ENCODE results near the gene OVOL3. TPM values are rescaled to one million over a fixed set of nuclear protein-coding genes. Genes with fewer than 3 reads are reported as not detected.
"Not testable (repeated sequence)": the region's sequence is repeated elsewhere in the genome, so short reads cannot be mapped to it uniquely, and the experiment has no call there.

OVOL3 gene
- total RNA-seq, 1 donor from 2014 or later, result not detected

- DNase-seq (ENCODE audit: low read depth) (no peak), FAIRE-seq (no peak)
- TF ChIP-seq, protein P1, sequence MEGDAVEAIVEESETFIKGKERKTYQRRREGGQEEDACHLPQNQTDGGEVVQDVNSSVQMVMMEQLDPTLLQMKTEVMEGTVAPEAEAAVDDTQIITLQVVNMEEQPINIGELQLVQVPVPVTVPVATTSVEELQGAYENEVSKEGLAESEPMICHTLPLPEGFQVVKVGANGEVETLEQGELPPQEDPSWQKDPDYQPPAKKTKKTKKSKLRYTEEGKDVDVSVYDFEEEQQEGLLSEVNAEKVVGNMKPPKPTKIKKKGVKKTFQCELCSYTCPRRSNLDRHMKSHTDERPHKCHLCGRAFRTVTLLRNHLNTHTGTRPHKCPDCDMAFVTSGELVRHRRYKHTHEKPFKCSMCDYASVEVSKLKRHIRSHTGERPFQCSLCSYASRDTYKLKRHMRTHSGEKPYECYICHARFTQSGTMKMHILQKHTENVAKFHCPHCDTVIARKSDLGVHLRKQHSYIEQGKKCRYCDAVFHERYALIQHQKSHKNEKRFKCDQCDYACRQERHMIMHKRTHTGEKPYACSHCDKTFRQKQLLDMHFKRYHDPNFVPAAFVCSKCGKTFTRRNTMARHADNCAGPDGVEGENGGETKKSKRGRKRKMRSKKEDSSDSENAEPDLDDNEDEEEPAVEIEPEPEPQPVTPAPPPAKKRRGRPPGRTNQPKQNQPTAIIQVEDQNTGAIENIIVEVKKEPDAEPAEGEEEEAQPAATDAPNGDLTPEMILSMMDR (IDR thresholded peaks at IDR 0.05; ENCODE audit: insufficient read depth, low read length, severe bottlenecking), result no peak
- no peaks in the 10 kb centered on the region for H3K27me3 ChIP-seq (ENCODE audit: control insufficient read depth, insufficient read depth, low read length)
- H3K4me3 ChIP-seq (ENCODE audit: low read depth, low read length), result no peak overlapping the region
- peaks cover 20% of the 10 kb centered on the region for H3K36me3 ChIP-seq (ENCODE audit: control insufficient read depth, insufficient read depth, low read length)
Observed at GRCh38 chr19:36121486-36122124, 10.7 kb downstream of the OVOL3 start.

- DNase-seq (ENCODE audit: low read depth) (no peak), FAIRE-seq (no peak)
- TF ChIP-seq, protein P1 (IDR thresholded peaks at IDR 0.05; ENCODE audit: insufficient read depth, low read length, severe bottlenecking), result no peak
- Histone ChIP-seq H3K27me3 (ENCODE audit: control insufficient read depth, insufficient read depth, low read length) (no peaks in the 10 kb centered on the region), H3K4me3 (ENCODE audit: low read depth, low read length) (no peak overlapping the region), H3K36me3 (ENCODE audit: control insufficient read depth, insufficient read depth, low read length) (peaks cover 11% of the 10 kb centered on the region)
Observed at GRCh38 chr19:36125557-36125956, 14.6 kb downstream of the OVOL3 start.

- TF ChIP-seq, protein P1 (IDR thresholded peaks at IDR 0.05; ENCODE audit: insufficient read depth, low read length, severe bottlenecking), result no peak
- peak overlapping the region; percentile 35 for H3K4me3 ChIP-seq (ENCODE audit: low read depth, low read length)
- no peak for FAIRE-seq
Observed at GRCh38 chr19:36128392-36128736, 17.4 kb downstream of the OVOL3 start.

DNA sequence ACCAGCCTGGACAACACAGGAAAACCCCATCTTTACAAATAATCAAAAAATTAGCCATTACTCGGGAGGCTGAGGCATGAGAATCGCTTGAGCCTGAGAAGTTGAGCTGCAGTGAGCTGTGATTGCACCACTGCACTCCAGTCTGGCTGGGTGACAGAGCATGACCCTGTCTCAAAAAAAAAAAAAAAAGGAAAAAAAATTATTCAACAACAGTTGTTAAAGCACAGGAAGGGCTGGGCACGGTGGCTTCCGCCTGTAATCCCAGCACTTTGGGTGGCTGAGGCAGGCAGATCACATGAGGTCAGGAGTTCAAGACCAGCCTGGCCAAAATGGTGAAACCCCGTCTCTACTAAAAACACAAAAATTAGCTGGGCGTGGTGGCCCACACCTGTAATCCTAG, 20.3 kb downstream of the OVOL3 start:
- H3K27me3 ChIP-seq (ENCODE audit: control insufficient read depth, insufficient read depth, low read length); FAIRE-seq; H3K36me3 ChIP-seq (ENCODE audit: control insufficient read depth, insufficient read depth, low read length); DNase-seq (ENCODE audit: low read depth); H3K4me3 ChIP-seq (ENCODE audit: low read depth, low read length): not testable (repeated sequence)

More at GRCh38 chr19:36128392-36128736, 17.4 kb downstream of the OVOL3 start:
- Histone ChIP-seq H3K27me3 (ENCODE audit: control insufficient read depth, insufficient read depth, low read length) (no peaks in the 10 kb centered on the region), H3K36me3 (ENCODE audit: control insufficient read depth, insufficient read depth, low read length) (peaks cover 5% of the 10 kb centered on the region)
- DNase-seq (ENCODE audit: low read depth), result no peak

DNA sequence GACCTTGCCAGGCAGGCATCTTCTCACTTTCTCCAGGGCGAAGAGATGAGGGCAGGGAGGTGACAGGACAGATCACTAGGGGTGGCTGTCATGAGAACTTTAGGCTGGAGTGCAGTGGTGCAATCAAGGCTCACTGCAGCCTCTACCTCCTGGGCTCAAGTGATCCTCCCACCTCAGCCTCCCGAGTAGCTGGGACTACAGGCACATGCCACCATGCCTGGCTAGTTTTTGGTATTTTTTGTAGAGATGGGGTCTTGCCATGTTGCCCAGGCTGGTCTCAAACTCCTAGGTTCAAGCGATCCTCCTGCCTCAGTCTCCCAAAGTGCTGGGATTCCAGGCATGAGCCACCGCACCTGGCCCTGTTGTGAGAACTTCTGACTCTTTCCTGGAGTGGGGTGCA, 23.9 kb downstream of the OVOL3 start:
- DNase-seq (ENCODE audit: low read depth); FAIRE-seq; H3K4me3 ChIP-seq (ENCODE audit: low read depth, low read length); H3K36me3 ChIP-seq (ENCODE audit: control insufficient read depth, insufficient read depth, low read length); H3K27me3 ChIP-seq (ENCODE audit: control insufficient read depth, insufficient read depth, low read length): not testable (repeated sequence)

GRCh38 chr19:36136964-36137686, 26.2 kb downstream of the OVOL3 start:
- Histone ChIP-seq H3K27me3 (ENCODE audit: control insufficient read depth, insufficient read depth, low read length) (no peaks in the 10 kb centered on the region), H3K4me3 (ENCODE audit: low read depth, low read length) (no peak overlapping the region), H3K36me3 (ENCODE audit: control insufficient read depth, insufficient read depth, low read length) (peaks cover 4% of the 10 kb centered on the region)
- TF ChIP-seq, protein P1 (IDR thresholded peaks at IDR 0.05; ENCODE audit: insufficient read depth, low read length, severe bottlenecking), result no peak
- FAIRE-seq (peak; percentile 87), DNase-seq (ENCODE audit: low read depth) (peak; percentile 95)
